NB4 (cell line): ENCODE results near the gene TFEC.

ENCODE experiments used
- MAX ChIP-seq: IDR thresholded peaks from 2 replicates; pipeline ENCODE4 v1.6.1; 2011; ENCODE audit warnings: low read depth, low read length
- POLR2A ChIP-seq: IDR thresholded peaks from 2 replicates; pipeline ENCODE4 v1.6.1; 2011; ENCODE audit warnings: mild to moderate bottlenecking; ENCODE audit not compliant: insufficient read length; ENCODE audit errors: extremely low read depth
- TF ChIP-seq, protein P1 (sequence below): IDR thresholded peaks from one replicate; pipeline ENCODE4 v1.5.1; 2012; ENCODE audit warnings: low read depth, low read length

- TF ChIP-seq, protein P1, sequence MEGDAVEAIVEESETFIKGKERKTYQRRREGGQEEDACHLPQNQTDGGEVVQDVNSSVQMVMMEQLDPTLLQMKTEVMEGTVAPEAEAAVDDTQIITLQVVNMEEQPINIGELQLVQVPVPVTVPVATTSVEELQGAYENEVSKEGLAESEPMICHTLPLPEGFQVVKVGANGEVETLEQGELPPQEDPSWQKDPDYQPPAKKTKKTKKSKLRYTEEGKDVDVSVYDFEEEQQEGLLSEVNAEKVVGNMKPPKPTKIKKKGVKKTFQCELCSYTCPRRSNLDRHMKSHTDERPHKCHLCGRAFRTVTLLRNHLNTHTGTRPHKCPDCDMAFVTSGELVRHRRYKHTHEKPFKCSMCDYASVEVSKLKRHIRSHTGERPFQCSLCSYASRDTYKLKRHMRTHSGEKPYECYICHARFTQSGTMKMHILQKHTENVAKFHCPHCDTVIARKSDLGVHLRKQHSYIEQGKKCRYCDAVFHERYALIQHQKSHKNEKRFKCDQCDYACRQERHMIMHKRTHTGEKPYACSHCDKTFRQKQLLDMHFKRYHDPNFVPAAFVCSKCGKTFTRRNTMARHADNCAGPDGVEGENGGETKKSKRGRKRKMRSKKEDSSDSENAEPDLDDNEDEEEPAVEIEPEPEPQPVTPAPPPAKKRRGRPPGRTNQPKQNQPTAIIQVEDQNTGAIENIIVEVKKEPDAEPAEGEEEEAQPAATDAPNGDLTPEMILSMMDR: no peak
- no peak for TF ChIP-seq POLR2A
- TF ChIP-seq MAX: no peak
Measured at GRCh38 chr7:116034411-116034810, 3.8 kb upstream of the TFEC start.
